OCI-LY1 (cell line): ENCODE results near the gene ZNF76.
"Not testable (repeated sequence)": the region's sequence is repeated elsewhere in the genome, so short reads cannot be mapped to it uniquely, and the experiment has no call there.

ENCODE experiments used
- CTCF ChIP-seq: fragments of 200-600 bp; sonication (generic), shearing (Covaris generic); IDR thresholded peaks from 2 replicates; pipeline ENCODE4 v1.5.1; 2017; ENCODE audit warnings: mild to moderate bottlenecking, antibody characterized with exemption, low read length, moderate library complexity, mixed read lengths
- EZH2 ChIP-seq: fragments of 200-600 bp; sonication (generic), shearing (Covaris generic); IDR thresholded peaks from 2 replicates; pipeline ENCODE4 v1.8.0; 2017; ENCODE audit warnings: borderline replicate concordance, mixed run types, mild to moderate bottlenecking, antibody characterized with exemption, low read length, moderate library complexity, mixed read lengths

- TF ChIP-seq EZH2, CTCF: not testable (repeated sequence)
Measured at GRCh38 chr6:35307138-35307537, 47.6 kb downstream of the ZNF76 start.
